IMR-90 (cell line): Measurements from ENCODE around the gene TBC1D8. TPM values are rescaled to one million over a fixed set of nuclear protein-coding genes. Genes with fewer than 3 reads are reported as not detected.

Experiments used
- ATAC-seq: fragments of 200-7000 bp; cut with Tn5 transposase; 2 replicates; pipeline ENCODE4 v1.9.1; 2020; ENCODE audit warnings: low read depth, mild to moderate bottlenecking, moderate library complexity
- BruUV-seq: library from RNA; stranded (reverse); fragments of 400-500 nt; replicated peaks from 2 replicates; lab custom pipeline; 2021; lab: Mats Ljungman, UMichigan
- CTCF ChIA-PET: fragments of 300-600 bp; formaldehyde crosslinking; extraction: SDS; loops from one replicate; lab custom pipeline; 2021; ENCODE audit warnings: antibody characterized with exemption; lab: Yijun Ruan, JAX
- POLR2A ChIA-PET: fragments of 300-600 bp; sonication (Branson Sonifier 250); formaldehyde crosslinking; loops from one replicate; lab custom pipeline; 2022; ENCODE audit warnings: antibody characterized with exemption; ENCODE audit not compliant: unreplicated experiment; lab: Charles Lee
- DNase-seq: peaks from one replicate; pipeline ENCODE4 v3.0.0; 2013
- H2AFZ ChIP-seq: replicated peaks from 2 replicates; pipeline ENCODE3; 2013; ENCODE audit warnings: low read length, mild to moderate bottlenecking; ENCODE audit not compliant: poor library complexity
- H2AK5ac ChIP-seq: 2 replicates; pipeline ENCODE4 v1.6.1; 2013; ENCODE audit warnings: low read depth, low read length, inconsistent platforms
- H2AK9ac ChIP-seq: replicated peaks from 2 replicates; pipeline ENCODE3; 2013; ENCODE audit warnings: mild to moderate bottlenecking, low read depth, low read length, moderate library complexity; ENCODE audit not compliant: poor library complexity
- H2BK120ac ChIP-seq: 2 replicates; pipeline ENCODE4 v1.6.1; 2013; ENCODE audit warnings: low read depth, low read length, inconsistent platforms
- H2BK15ac ChIP-seq: 3 replicates; pipeline ENCODE4 v1.6.1; 2013; ENCODE audit warnings: low read depth, low read length, inconsistent platforms
- H2BK20ac ChIP-seq: 2 replicates; pipeline ENCODE4 v1.6.1; 2013; ENCODE audit warnings: low read depth, mild to moderate bottlenecking, inconsistent platforms, low read length, moderate library complexity
- H2BK5ac ChIP-seq: 2 replicates; pipeline ENCODE4 v1.6.1; 2013; ENCODE audit warnings: mild to moderate bottlenecking, low read depth, low read length, inconsistent platforms; ENCODE audit not compliant: poor library complexity, severe bottlenecking
- H3K14ac ChIP-seq: replicated peaks from 2 replicates; pipeline ENCODE4 v1.6.1; 2013; ENCODE audit warnings: low read depth, low read length, inconsistent platforms
- H3K18ac ChIP-seq: 2 replicates; pipeline ENCODE4 v1.6.1; 2013; ENCODE audit warnings: low read depth, low read length, control low read depth
- H3K23ac ChIP-seq: 2 replicates; pipeline ENCODE4 v1.6.1; 2013; ENCODE audit warnings: low read depth, low read length, inconsistent platforms
- H3K27ac ChIP-seq: 2 replicates; pipeline ENCODE4 v1.5.1; 2013; ENCODE audit warnings: mild to moderate bottlenecking, control low read depth, low read length; ENCODE audit not compliant: insufficient read depth
- H3K27me3 ChIP-seq: 2 replicates; pipeline ENCODE4 v1.6.1; 2013; ENCODE audit warnings: low read length; ENCODE audit not compliant: control insufficient read depth, insufficient read depth
- H3K36me3 ChIP-seq: 2 replicates; pipeline ENCODE4 v1.6.1; 2013; ENCODE audit warnings: low read length, mixed read lengths; ENCODE audit not compliant: control insufficient read depth, insufficient read depth
- H3K4ac ChIP-seq: 2 replicates; pipeline ENCODE4 v1.6.1; 2013; ENCODE audit warnings: low read depth, low read length, inconsistent platforms
- H3K4me1 ChIP-seq: 2 replicates; pipeline ENCODE4 v1.6.1; 2013; ENCODE audit warnings: low read length, mixed read lengths; ENCODE audit not compliant: control insufficient read depth, insufficient read depth
- H3K4me2 ChIP-seq: 2 replicates; pipeline ENCODE4 v1.6.1; 2013; ENCODE audit warnings: low read depth, mild to moderate bottlenecking, control low read depth, low read length, moderate library complexity
- H3K4me3 ChIP-seq: 2 replicates; pipeline ENCODE4 v1.5.1; 2013; ENCODE audit warnings: low read depth, mild to moderate bottlenecking, control low read depth, low read length, moderate library complexity; ENCODE audit not compliant: insufficient read depth
- H3K56ac ChIP-seq: 2 replicates; pipeline ENCODE4 v1.6.1; 2013; ENCODE audit warnings: low read length, inconsistent platforms; ENCODE audit not compliant: insufficient read depth; ENCODE audit errors: extremely low read depth
- H3K79me1 ChIP-seq, 2 experiments: 2 replicates each; pipeline ENCODE4 v1.6.1; 2013; ENCODE audit warnings: low read length in 2 of 2, inconsistent platforms in 1 of 2, low read depth in 1 of 2
- H3K9ac ChIP-seq: 2 replicates; pipeline ENCODE4 v1.6.1; 2013; ENCODE audit warnings: low read depth, low read length, control low read depth
- H3K9me1 ChIP-seq: 2 replicates; pipeline ENCODE4 v1.6.1; 2013; ENCODE audit warnings: low read length, inconsistent platforms; ENCODE audit not compliant: insufficient read depth
- H3K9me3 ChIP-seq: 2 replicates; pipeline ENCODE4 v1.6.1; 2013; ENCODE audit warnings: low read length; ENCODE audit not compliant: control insufficient read depth, insufficient read depth
- H4K20me1 ChIP-seq: 2 replicates; pipeline ENCODE4 v1.6.1; 2013; ENCODE audit warnings: low read length, inconsistent platforms; ENCODE audit not compliant: insufficient read depth
- H4K5ac ChIP-seq: 2 replicates; pipeline ENCODE4 v1.6.1; 2013; ENCODE audit warnings: mild to moderate bottlenecking, low read depth, low read length, control low read depth
- H4K8ac ChIP-seq, 2 experiments: 2 replicates each; pipeline ENCODE4 v1.6.1; 2013; ENCODE audit warnings: low read depth in 2 of 2, low read length in 2 of 2, control low read depth in 1 of 2, inconsistent platforms in 1 of 2
- H4K91ac ChIP-seq: 2 replicates; pipeline ENCODE4 v1.6.1; 2013; ENCODE audit warnings: low read depth, low read length, inconsistent platforms; ENCODE audit not compliant: insufficient read depth
- BHLHE40 ChIP-seq: fragments of 150-350 bp; IDR thresholded peaks from 2 replicates; pipeline ENCODE4 v1.6.1; 2016; ENCODE audit warnings: mild to moderate bottlenecking, low read depth, low read length
- CEBPB ChIP-seq: IDR thresholded peaks from 2 replicates; pipeline ENCODE4 v1.6.1; 2012; ENCODE audit warnings: low read depth, low read length, improper control_type of control experiment
- CHD1 ChIP-seq: IDR thresholded peaks from 2 replicates; pipeline ENCODE4 v1.6.1; 2012; ENCODE audit warnings: low read depth, low read length, improper control_type of control experiment
- FOS ChIP-seq: fragments of 150-350 bp; IDR thresholded peaks from 2 replicates; pipeline ENCODE4 v1.6.1; 2016; ENCODE audit warnings: low read depth, low read length
- MAFK ChIP-seq: IDR thresholded peaks from 2 replicates; pipeline ENCODE4 v1.6.1; 2012; ENCODE audit warnings: low read depth, low read length, improper control_type of control experiment
- MAZ ChIP-seq: IDR thresholded peaks from 2 replicates; pipeline ENCODE4 v1.6.1; 2012; ENCODE audit warnings: low read depth, mild to moderate bottlenecking, low read length, improper control_type of control experiment, moderate library complexity, borderline replicate concordance
- MXI1 ChIP-seq: IDR thresholded peaks from 2 replicates; pipeline ENCODE4 v1.6.1; 2012; ENCODE audit warnings: low read depth, mild to moderate bottlenecking, low read length, moderate library complexity, borderline replicate concordance
- NFE2L2 ChIP-seq: fragments of 150-350 bp; IDR thresholded peaks from 2 replicates; pipeline ENCODE4 v1.6.1; 2016; ENCODE audit warnings: low read depth, mild to moderate bottlenecking, low read length
- POLR2A ChIP-seq: IDR thresholded peaks from 2 replicates; pipeline ENCODE4 v1.6.1; 2012; ENCODE audit warnings: mild to moderate bottlenecking, low read depth, low read length
- RAD21 ChIP-seq: IDR thresholded peaks from 2 replicates; pipeline ENCODE4 v1.6.1; 2012; ENCODE audit warnings: low read length, improper control_type of control experiment
- RCOR1 ChIP-seq: IDR thresholded peaks from 2 replicates; pipeline ENCODE4 v1.6.1; 2012; ENCODE audit warnings: mild to moderate bottlenecking, low read length, improper control_type of control experiment; ENCODE audit not compliant: insufficient replicate concordance
- RFX5 ChIP-seq: IDR thresholded peaks from 2 replicates; pipeline ENCODE4 v1.8.0; 2012; ENCODE audit warnings: low read depth, mild to moderate bottlenecking, low read length, moderate library complexity
- SMC3 ChIP-seq: fragments of 150-350 bp; IDR thresholded peaks from 2 replicates; pipeline ENCODE4 v1.6.1; 2016; ENCODE audit warnings: low read depth, mild to moderate bottlenecking, antibody characterized with exemption, low read length, moderate library complexity
- USF2 ChIP-seq: fragments of 150-350 bp; IDR thresholded peaks from 2 replicates; pipeline ENCODE4 v1.6.1; 2017; ENCODE audit warnings: mild to moderate bottlenecking, antibody characterized with exemption, low read length, low read depth
- WGBS, 2 experiments: methylation state at CpG; one replicate each; pipeline versions ENCODE4 v1.1.5 to v1.1.7; 2013; ENCODE audit warnings: missing lambda C conversion rate in 2 of 2; ENCODE audit not compliant: insufficient read length in 1 of 2; ENCODE audit errors: extremely low coverage in 2 of 2; 5-methylcytosine and 5-hydroxymethylcytosine counted together
- dilution Hi-C: fragments of 300-500 bp; cut with HindIII; formaldehyde crosslinking; loops from one replicate; pipeline ENCODE4 v1.14.3; 2018; ENCODE audit warnings: low sequenced_read_pairs; ENCODE audit not compliant: unreplicated experiment
- in situ Hi-C: fragments of 300-500 bp; cut with MboI; formaldehyde crosslinking; loops from 3 replicates; pipeline ENCODE4 v1.14.3; 2019; ENCODE audit warnings: low sequenced_read_pairs, inconsistent platforms, mixed read lengths
- intact Hi-C: fragments of 100-400 bp; cut with micrococcal nuclease; formaldehyde crosslinking; loops from 2 replicates; pipeline ENCODE4 v1.10.0; 2022
- polyA plus RNA-seq, 3 experiments: library from polyadenylated mRNA; depleted of rRNA; stranded (reverse); fragments of >200 nt; gene quantifications; 2 replicates each; pipeline ENCODE4 v1.2.3, GENCODE V29; 2012; ENCODE audit warnings: low replicate concordance in 1 of 3
- total RNA-seq: library from RNA; depleted of rRNA; stranded (reverse); fragments of >200 nt; gene quantifications from 2 replicates; pipeline ENCODE4 v1.2.3, GENCODE V29; 2012
- TF ChIP-seq, protein P1 (sequence below): conservative IDR thresholded peaks from 2 replicates; pipeline ENCODE4 v1.5.1; 2012; ENCODE audit warnings: mild to moderate bottlenecking, low read depth, low read length, improper control_type of control experiment
- TF ChIP-seq, protein P2 (sequence below): fragments of 150-350 bp; IDR thresholded peaks from 2 replicates; pipeline ENCODE4 v1.6.1; 2016; ENCODE audit warnings: low read depth, mild to moderate bottlenecking, low read length, moderate library complexity, borderline replicate concordance

TBC1D8 gene
- total and polyA plus RNA-seq, 2 of the 4 experiments (the other 2 are of a cell fraction): 1.3 to 1.5 TPM

DNA sequence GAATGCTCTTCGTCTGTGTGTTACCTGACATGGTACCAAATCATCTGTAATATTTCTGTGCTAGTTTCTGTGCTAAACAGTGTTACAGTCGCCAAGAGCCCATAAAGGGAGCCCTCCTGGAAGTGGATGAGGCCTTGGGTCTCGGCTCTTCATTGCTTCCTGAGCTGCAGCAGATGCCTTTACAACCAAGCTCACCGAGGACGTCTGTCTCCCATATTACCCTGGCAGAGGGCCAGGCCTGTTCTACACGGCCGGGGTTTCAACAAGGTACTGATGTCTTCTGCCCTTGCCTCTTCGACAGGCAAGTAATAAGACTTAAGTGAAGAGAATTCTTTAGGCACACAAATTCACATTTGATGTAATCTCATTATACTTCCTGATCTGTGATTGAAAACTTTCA, 132.2 kb downstream of the TBC1D8 start:
- Histone ChIP-seq H3K27ac (no peak overlapping the region), H3K27me3 (no peaks in the 10 kb centered on the region), H3K4me2 (no peak overlapping the region), H3K36me3 (peaks cover 23% of the 10 kb centered on the region), H2AFZ (no peak overlapping the region), H3K9me3 (no peaks in the 10 kb centered on the region), H3K9me1 (peaks cover 6% of the 10 kb centered on the region; the same call in 1 of the 2 replicates), H2BK5ac (no peak overlapping the region), H3K79me1 (peaks cover 13 to 35% of the 10 kb centered on the region in 2 experiments), H3K4me3 (no peak overlapping the region), H3K4me1 (no peaks in the 10 kb centered on the region), H3K18ac (no peak overlapping the region), H3K23ac (no peak overlapping the region), H2BK20ac (no peak overlapping the region), H3K56ac (no peak overlapping the region), H4K5ac (no peak overlapping the region), H4K20me1 (no peaks in the 10 kb centered on the region), H2AK9ac (no peak overlapping the region), H2AK5ac (no peak overlapping the region), H4K91ac (no peak overlapping the region), H3K4ac (no peak overlapping the region), H2BK15ac (no peak overlapping the region), H4K8ac (no peak overlapping the region), H3K9ac (no peak overlapping the region), H3K14ac (no peak overlapping the region), H2BK120ac (no peak overlapping the region)
- ATAC-seq: no peak
- WGBS, 2 experiments: no CpG with 5 or more reads among the region's 8 CpGs
- dilution Hi-C loops: no loop called here
- CTCF ChIA-PET: interaction anchor here (1.1 kb wide), 1 partner anchor 186 kb away, joined by 3 read pairs; no protein-coding TSS in a partner anchor
- POLR2A ChIA-PET: no interaction called here
- TF ChIP-seq NFE2L2: no peak
- TF ChIP-seq MXI1: no peak
- TF ChIP-seq RCOR1: no peak
- TF ChIP-seq BHLHE40: no peak
- no peak for TF ChIP-seq CHD1
- TF ChIP-seq MAZ: no peak
- TF ChIP-seq POLR2A: no peak
- no peak for TF ChIP-seq RAD21
- TF ChIP-seq, protein P1, sequence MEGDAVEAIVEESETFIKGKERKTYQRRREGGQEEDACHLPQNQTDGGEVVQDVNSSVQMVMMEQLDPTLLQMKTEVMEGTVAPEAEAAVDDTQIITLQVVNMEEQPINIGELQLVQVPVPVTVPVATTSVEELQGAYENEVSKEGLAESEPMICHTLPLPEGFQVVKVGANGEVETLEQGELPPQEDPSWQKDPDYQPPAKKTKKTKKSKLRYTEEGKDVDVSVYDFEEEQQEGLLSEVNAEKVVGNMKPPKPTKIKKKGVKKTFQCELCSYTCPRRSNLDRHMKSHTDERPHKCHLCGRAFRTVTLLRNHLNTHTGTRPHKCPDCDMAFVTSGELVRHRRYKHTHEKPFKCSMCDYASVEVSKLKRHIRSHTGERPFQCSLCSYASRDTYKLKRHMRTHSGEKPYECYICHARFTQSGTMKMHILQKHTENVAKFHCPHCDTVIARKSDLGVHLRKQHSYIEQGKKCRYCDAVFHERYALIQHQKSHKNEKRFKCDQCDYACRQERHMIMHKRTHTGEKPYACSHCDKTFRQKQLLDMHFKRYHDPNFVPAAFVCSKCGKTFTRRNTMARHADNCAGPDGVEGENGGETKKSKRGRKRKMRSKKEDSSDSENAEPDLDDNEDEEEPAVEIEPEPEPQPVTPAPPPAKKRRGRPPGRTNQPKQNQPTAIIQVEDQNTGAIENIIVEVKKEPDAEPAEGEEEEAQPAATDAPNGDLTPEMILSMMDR: no peak
- TF ChIP-seq FOS: no peak
- no peak for TF ChIP-seq RFX5
- TF ChIP-seq, protein P2, sequence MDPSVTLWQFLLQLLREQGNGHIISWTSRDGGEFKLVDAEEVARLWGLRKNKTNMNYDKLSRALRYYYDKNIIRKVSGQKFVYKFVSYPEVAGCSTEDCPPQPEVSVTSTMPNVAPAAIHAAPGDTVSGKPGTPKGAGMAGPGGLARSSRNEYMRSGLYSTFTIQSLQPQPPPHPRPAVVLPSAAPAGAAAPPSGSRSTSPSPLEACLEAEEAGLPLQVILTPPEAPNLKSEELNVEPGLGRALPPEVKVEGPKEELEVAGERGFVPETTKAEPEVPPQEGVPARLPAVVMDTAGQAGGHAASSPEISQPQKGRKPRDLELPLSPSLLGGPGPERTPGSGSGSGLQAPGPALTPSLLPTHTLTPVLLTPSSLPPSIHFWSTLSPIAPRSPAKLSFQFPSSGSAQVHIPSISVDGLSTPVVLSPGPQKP: no peak
- no peak for TF ChIP-seq CEBPB
- no peak for TF ChIP-seq MAFK
- TF ChIP-seq USF2: no peak
- TF ChIP-seq SMC3: no peak
- DNase-seq: no peak
- no TSS peak for BruUV-seq
- in situ Hi-C loops: no loop called here
- intact Hi-C loops: no loop called here
